SK-MEL-5 (cell line): ENCODE data around the gene FOXC1. TPM values are rescaled to one million over a fixed set of nuclear protein-coding genes. Genes with fewer than 3 reads are reported as not detected.

Experiments
- DNase-seq: peaks from one replicate; pipeline ENCODE4 v3.0.0-alpha.2; 2016; ENCODE audit warnings: low read depth, low spot score
- in situ Hi-C: cut with HindIII; loops from 2 replicates; pipeline ENCODE4 v1.10.0; 2016; ENCODE audit warnings: low sequenced_read_pairs, high pct_unique_total_duplicates, low pct_unique_long_range_greater_than_20kb
- total RNA-seq: library from RNA; depleted of rRNA; stranded (reverse); fragments of >200 nt; shearing (Covaris generic); gene quantifications from 2 replicates; pipeline ENCODE4 v1.2.3, GENCODE V29; 2014

Gene FOXC1
- total RNA-seq, 1 experiment from 2014 or later = 9.4 TPM

DNA sequence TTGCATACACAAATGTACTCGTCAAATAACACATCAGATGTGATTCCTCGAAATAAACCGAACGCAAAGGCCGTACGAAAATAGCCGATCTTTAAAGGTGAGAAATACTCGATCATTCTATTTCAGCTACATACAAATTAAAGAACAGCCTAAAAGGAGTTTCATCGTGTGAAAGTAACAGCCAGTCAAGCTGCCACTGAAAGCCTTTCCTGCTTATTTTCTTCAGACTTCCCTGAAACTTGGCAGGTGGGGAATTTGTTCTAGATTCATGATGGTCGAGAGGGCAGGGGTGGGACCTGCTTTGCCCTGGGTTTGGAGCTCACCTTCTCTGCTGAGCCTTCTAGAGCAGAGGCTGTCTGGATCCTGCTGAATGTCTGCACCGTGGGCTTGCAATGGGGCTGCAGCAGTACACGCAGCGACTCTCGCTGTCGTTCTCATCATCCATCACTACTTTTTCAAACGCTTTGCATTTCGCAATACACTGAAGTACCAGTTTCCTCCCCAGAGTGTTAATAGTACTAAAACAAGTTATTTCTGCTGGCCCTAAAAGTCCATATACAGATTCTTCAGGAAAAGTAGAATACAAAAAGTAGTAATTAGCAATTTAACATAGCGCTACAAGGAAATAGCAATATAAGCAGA lies 16.2 kb downstream of the FOXC1 start:
- in situ Hi-C loops = loop anchor here (25.0 kb wide), 1 partner anchor 286 kb away; no protein-coding TSS in a partner anchor
- no peak for DNase-seq

GRCh38 chr6:1626481-1626880 lies 16.8 kb downstream of the FOXC1 start:
- in situ Hi-C loops = loop anchor here (25.0 kb wide), 1 partner anchor 286 kb away; no protein-coding TSS in a partner anchor
- DNase-seq = no peak

GRCh38 chr6:1627827-1628560 lies 18.3 kb downstream of the FOXC1 start:
- DNase-seq = no peak
- in situ Hi-C loops = loop anchor here (25.0 kb wide), 1 partner anchor 284 kb away; no protein-coding TSS in a partner anchor

DNA sequence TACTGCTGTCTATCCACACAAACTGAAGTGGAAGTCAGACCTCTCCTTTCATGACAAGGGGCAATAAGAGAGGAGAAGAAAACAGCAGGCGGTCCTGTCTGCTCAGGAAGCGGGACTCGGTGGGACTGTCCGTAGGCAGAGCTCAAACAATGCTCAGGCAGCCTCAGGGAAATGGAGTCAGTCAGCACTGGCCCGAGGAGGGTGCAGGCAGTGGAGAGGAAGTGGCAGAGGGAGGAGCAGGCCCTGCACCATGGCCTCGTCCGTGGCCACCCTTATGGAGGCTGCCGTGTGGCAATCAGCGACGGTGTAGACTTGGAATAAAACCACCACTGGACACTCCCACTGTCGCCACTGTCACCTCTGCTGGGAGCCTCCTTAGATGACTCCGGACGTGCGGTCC lies 19.6 kb downstream of the FOXC1 start:
- in situ Hi-C loops = loop anchor here (25.0 kb wide), 1 partner anchor 283 kb away; no protein-coding TSS in a partner anchor
- DNase-seq = no peak

GRCh38 chr6:1630212-1630770 lies 20.6 kb downstream of the FOXC1 start:
- in situ Hi-C loops = loop anchor here (25.0 kb wide), 1 partner anchor 282 kb away; no protein-coding TSS in a partner anchor
- no peak for DNase-seq

DNA sequence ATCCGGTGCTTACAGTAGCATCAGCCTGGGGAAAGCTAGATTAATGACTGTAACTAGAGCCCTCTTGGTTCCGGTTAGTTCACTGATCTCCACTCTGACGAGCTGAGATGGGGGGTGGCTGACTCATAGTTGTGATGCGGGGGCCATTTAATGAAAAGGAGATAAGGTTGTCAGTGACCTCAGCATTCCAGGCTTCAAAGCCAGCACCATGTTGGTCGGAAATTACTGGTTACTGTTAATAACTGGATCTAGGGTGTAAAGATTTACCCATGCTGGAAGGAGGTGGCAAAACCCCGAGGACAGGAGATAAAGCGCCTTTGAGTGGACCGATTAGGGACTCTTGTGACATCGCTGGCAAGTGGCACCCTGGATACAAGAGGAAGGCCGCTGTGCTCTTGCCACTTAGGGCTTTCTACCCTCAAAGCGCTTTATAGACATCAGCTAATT lies 21.1 kb downstream of the FOXC1 start:
- no peak for DNase-seq

DNA sequence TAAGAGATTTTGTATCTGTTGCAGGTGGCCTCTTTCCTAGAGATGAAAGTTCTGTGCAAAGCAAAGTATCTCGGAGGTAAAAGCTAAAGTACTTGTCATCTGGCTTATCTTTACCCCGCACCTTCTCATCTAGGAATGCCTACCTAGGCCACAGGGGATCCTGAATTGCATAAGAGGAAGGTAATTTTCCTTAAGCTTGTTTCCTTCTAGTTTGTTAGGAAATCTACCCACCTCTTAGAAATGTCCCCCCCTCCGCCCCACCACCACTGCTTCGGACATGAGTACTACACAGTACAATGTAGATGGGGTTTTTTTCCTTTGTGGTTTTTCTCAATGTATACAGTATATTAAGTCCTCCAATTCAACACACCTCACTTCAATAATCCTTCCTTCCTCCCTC lies 21.5 kb downstream of the FOXC1 start:
- DNase-seq = no peak
- in situ Hi-C loops = loop anchor here (25.0 kb wide), 1 partner anchor 281 kb away; no protein-coding TSS in a partner anchor

More for the DNA sequence above, 21.1 kb downstream of the FOXC1 start:
- in situ Hi-C loops = loop anchor here (25.0 kb wide), 1 partner anchor 282 kb away; no protein-coding TSS in a partner anchor

- no peak for DNase-seq
- in situ Hi-C loops = loop anchor here (25.0 kb wide), 1 partner anchor 279 kb away; no protein-coding TSS in a partner anchor
These were observed 23.8 kb downstream of the FOXC1 start for GRCh38 chr6:1633366-1634021.

DNA sequence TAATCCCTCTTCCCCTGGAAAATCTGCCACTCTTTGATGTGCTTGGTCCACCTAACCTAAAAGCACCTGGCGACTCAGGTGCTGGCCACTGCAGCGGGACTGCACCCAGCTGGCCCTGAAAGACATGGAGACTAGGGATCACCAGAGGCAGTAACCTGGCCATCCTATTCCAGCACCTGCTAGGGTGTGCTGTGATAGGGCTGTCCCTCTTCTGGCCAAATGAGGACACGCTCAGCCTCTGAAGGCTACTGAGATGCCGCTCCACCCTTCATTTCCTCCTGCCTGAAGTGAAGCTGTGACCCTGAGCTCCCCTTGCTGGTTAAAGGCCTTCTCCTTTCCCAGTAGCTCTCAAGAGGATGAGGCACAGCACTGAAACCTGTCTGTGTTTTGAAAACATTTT lies 24.4 kb downstream of the FOXC1 start:
- in situ Hi-C loops = loop anchor here (25.0 kb wide), 1 partner anchor 278 kb away; no protein-coding TSS in a partner anchor
- DNase-seq = no peak

DNA sequence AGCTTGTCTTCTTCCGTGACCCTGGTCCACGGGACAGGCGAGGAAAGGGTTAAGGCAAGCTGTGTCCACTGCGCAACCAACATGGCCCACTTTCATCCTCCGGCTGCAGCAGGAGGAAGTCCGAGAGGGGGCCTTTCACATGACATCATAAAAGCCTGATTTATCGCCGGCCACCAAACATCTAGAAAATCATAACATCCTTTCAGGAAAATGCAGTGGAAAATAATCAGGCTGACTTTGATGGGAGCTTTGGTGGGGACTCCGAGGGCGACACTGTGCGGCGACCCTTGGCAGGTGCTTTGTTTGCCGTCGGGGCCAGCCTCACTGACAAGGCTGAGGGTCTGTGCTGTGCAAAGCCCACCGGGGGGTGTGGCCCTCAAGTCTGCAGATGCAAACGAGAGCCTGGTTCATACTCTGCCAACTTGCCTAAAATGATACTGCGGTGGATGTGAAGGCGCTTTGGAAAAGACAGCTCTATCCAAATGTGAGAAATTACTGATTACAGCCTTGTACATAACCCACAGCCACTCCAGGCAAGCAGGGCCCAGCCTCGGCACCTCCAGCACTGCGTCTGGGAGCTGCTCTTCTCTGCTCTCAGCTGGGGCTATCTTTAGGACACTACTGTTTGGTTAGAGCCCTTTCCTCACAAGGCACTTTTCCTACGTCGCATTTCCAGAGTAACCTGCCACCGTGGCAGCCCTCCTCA lies 25.7 kb downstream of the FOXC1 start:
- DNase-seq = no peak
- in situ Hi-C loops = loop anchor here (25.0 kb wide), 1 partner anchor 277 kb away; no protein-coding TSS in a partner anchor

DNA sequence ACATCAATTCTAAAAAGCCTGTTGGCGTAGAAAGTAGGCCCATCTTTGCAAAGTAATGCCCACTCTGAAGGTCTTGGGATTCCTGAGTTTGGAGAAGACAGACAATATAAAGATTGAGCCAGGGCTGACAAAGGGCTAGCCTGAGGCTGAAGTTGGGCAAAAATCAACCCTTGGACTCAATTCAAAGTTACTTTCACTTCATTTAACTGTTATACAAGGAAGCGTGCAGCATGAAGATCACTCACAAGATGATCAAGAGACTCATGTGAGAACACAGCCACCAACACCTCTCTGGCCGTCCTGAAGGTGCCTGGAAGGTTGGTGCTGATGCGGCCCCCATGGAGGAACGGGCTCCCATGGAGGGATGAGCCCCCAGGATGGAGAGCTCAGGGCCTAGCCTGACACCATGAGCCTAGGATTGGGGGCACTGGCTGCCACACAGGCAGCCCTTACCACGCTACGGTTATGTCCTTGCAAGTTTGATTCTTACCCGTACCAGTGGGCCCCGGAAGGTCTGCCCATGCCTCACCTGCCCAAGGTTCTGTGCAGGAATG lies 26.6 kb downstream of the FOXC1 start:
- no peak for DNase-seq
- in situ Hi-C loops = loop anchor here (25.0 kb wide), 1 partner anchor 276 kb away; no protein-coding TSS in a partner anchor

DNA sequence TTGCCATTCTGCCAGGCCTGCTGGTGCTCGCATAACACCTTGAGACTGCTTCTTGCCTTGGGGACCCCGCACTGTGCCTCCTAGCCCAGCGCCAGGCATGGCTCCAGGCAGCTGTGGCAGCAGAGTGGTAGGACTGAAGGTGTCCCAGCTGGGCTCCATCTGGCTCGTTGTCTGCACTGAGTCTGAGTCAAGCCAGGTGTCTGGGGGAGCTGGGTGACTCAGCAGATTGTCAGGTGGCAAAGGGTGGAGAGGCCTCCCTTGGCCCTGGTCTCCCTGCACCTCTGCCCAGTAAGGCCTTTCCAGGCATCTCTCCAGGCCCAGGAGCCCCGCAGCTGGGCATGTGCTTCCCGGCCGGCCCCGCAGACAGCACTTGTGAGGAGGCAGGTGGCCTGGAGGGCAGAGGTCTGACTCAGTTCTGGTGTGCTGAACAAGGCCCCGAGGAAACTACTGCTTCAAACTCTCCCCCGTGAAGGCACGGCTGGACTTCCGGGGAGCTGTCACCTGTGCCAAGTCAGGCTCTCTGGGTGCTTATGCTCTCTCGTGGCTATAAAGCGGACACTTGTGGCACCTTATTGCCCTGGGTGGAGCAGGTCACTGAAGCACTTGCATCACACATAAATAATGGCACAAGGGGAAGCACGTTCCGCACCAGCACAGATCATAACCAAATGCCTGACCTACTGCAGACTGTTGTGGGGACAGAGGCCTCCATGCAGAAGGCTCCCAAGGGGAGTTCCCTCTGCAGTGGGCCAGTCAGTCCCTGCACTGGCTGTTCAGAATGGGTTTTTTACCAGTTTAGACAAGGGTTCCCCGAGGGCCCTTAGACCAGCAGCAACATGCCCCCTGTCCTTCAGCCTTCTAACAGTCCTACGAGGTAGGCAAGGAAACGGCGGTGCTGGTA lies 27.5 kb downstream of the FOXC1 start:
- DNase-seq = no peak
- in situ Hi-C loops = loop anchor here (25.0 kb wide), 1 partner anchor 275 kb away; no protein-coding TSS in a partner anchor

DNA sequence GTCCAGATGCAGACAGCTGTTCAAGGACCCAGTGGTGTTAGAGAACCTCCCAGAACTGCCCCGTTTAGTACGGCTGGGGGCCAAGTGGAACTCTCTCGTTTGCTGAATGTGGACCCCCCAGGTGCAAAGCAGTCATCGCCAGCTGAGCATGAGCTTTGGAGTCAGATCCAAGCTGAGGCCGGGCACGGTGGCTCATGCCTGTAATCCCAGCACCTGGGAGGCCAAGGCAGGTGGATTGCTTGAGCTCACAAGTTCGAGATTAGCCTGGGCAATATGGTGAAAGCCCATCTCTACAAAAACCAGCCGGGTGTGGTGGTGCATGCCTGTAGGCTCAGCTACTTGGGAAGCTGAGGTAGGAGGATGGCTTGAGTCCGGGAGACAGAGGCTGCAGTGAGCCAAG lies 29.7 kb downstream of the FOXC1 start:
- in situ Hi-C loops = loop anchor here (25.0 kb wide), 1 partner anchor 273 kb away; no protein-coding TSS in a partner anchor

DNA sequence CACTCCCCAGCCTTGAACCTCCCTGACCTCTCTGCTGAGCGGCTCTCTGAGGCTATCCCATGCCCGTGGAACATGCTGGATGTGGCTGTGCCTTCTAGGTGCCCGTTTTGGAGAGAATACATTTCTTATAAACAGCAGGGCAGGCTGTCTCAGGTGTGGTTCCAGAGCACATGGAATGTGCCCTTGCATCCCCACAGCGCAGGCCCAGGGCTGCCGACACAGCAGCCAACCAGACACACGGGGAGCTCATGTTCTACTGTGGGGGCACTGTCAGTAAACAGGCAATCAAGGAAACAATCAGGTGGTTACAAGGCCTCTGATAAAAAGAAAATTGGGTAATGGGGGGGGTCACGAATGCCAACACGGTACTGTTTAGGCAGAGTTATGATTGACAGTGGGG lies 30.8 kb downstream of the FOXC1 start:
- in situ Hi-C loops = loop anchor here (25.0 kb wide), 1 partner anchor 272 kb away; no protein-coding TSS in a partner anchor
- DNase-seq = no peak

More for the DNA sequence above, 29.7 kb downstream of the FOXC1 start:
- DNase-seq = no peak

GRCh38 chr6:1641343-1641885 lies 31.7 kb downstream of the FOXC1 start:
- in situ Hi-C loops = loop anchor here (25.0 kb wide), 1 partner anchor 271 kb away; no protein-coding TSS in a partner anchor
- DNase-seq = no peak
